GM20431 (cell line): Measurements from ENCODE around the gene LASP1NB.

Experiments used
- in situ Hi-C: fragments of 300-500 bp; cut with MseI, MboI; formaldehyde crosslinking; loops from one replicate; pipeline ENCODE4 v1.15.0; 2020; ENCODE audit warnings: low sequenced_read_pairs; ENCODE audit not compliant: unreplicated experiment

The LASP1NB gene

GRCh38 chr17:38925263-38925995 is at the start of gene LASP1NB:
LASP1NB (plus strand) TSS chr17:38925614.
- in situ Hi-C loops: no loop called here

DNA sequence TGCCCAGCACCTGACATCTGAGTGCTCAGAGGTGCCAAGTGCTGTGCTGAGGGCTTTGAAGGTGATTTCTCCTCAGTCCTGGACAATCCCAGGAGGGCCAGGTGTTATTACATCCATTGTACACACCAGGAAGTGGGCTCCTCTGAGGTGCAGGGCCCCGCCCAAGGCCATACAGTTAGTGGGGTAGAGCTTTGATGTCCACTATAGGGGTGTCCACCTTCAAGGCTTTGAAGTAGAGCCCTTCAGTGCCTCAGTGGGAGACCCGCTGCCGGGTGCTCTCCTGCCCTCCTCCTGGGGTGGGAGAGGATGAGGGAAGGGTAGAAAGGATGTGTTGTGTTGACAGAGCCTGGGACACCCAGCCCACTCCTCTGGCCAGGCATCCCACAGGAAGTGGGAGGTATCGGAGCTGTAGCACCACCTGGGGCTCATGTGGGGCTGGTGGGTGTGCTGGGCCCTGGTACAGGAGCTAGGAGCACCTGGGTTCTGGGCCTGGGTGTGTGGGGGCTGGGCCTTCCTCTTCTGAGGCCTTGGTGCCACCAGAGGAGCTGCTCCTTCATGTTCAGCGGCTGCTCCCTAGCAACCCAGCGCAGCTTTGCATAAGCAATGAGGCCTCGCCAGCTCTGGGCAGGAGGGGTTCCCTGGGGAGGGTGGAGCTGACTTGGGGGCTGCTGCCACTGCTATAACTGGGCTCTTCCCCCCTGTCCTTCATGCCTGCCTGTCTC is 48.1 kb upstream of the LASP1NB start:
- in situ Hi-C loops: no loop called here

DNA sequence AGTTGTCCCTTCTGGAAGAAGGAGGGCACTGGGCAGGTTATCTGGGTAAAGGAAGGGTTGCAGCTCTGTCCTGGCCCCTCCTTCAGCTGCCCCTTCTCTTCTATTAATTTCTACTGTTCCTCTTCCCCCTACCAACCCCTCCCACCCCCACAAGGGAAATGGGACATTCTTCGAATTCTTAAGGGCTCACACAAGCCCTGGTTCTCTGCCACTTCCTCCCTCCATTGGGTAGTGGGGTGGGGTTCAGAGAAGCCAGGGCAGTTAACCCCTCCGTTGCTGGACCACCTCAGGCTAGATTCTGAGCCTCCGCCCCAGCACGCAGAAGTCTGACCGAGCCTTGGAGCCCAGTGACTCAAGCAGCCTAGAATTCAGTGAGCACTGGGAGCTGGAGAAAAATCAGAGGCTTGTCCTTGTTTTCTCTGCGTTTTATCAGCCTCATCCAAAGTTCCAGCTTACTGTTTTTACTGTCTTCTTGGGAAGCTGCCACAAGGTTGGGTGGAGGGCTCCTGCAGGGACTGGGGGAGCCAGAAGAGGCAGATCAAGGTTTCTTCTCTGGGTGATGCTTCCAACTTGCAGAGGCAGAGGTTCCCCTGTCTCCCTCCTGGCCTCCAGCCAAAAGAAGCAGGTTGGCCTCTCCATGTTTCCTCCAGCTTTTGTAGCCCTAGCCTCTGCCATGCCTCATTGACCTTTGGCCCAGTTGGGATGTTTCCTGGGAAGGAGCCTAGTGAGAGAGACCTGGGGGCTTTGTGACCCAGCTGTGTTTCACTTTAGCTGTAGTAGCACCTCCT is 45.3 kb upstream of the LASP1NB start:
- in situ Hi-C loops: no loop called here

GRCh38 chr17:38881600-38882191 is 43.7 kb upstream of the LASP1NB start:
- in situ Hi-C loops: no loop called here

GRCh38 chr17:38882870-38883269 is 42.5 kb upstream of the LASP1NB start:
- in situ Hi-C loops: no loop called here

GRCh38 chr17:38883592-38884526 is 41.6 kb upstream of the LASP1NB start:
- in situ Hi-C loops: no loop called here

DNA sequence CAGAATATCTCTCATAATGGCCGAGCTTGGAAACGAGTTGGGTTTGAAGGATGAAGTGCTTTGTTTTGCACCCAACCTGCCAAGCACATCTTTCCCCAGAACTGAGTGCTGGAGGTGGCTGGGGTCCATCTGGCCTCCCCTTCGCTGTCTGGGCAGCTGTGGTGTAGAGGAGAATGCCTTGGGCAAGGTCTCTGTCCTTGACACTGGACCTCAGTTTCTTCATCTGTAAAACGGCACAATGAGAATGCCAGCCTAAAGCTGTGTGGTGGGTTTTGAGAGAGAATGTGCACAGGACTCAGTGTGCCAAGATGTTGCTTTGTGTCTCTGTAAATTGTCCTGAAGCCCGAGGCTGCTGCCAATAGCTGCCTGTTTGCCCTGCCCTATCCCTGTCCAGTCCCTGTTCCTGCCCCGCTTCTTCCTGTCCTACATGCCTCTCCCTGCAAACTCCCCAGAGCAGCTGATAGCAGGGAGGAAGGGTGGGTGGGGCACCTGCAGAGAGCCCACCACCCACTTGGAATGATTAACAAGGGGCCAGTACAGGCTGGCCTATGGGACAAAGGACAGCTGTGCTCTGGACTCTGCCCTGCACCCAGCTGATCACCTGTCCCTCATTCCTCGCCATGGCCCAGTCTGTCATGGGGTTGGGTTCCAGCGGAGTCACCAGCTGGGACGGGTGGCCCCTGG is 40.2 kb upstream of the LASP1NB start:
- in situ Hi-C loops: no loop called here

GRCh38 chr17:38885728-38886642 is 39.4 kb upstream of the LASP1NB start:
- in situ Hi-C loops: no loop called here

- in situ Hi-C loops: no loop called here
Measured at GRCh38 chr17:38886643-38887010, 38.8 kb upstream of the LASP1NB start.

DNA sequence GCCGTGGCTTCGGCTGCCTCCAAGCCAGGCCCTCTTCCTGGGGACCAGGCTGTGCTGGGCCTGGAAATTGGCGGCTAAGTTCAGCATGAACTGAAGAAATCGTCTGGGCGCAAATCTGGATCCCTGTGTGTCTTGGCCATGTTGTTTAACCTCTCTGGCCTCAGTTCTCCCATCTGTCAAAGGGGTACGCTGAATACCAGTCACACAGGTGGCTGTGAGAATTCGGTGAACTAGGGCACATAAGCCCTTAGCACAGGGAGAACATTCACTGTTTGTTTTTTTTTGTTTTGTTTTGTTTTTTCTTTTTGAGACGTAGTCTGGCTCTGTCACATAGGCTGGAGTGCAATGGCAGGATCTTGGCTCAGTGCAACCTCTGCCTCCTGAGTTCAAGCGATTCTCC is 36.6 kb upstream of the LASP1NB start:
- in situ Hi-C loops: no loop called here

- in situ Hi-C loops: no loop called here
Measured at GRCh38 chr17:38889745-38890409, 35.5 kb upstream of the LASP1NB start.

GRCh38 chr17:38890410-38890746 is 35.0 kb upstream of the LASP1NB start:
- in situ Hi-C loops: no loop called here

DNA sequence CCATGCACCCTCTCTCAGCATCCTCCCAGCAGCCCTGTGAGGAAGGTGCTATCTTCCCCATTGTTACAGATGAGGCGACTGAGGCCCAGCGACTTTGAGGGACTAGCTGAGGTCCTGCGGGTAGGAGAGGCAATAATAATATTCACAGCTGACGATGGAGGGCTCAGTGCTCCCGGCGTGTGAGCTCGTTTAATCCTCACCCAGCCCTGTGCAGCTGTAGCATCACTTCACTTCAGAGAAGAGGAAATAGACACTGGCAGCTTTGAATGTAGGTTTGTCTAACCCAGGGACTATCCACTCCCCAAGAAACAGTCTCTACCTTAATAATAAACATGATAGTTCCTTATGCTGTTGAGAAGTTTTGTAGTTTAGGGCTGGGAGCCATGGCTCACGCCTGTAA is 34.0 kb upstream of the LASP1NB start:
- in situ Hi-C loops: no loop called here

GRCh38 chr17:38892083-38892482 is 33.3 kb upstream of the LASP1NB start:
- in situ Hi-C loops: no loop called here

GRCh38 chr17:38892620-38893019 is 32.8 kb upstream of the LASP1NB start:
- in situ Hi-C loops: no loop called here

DNA sequence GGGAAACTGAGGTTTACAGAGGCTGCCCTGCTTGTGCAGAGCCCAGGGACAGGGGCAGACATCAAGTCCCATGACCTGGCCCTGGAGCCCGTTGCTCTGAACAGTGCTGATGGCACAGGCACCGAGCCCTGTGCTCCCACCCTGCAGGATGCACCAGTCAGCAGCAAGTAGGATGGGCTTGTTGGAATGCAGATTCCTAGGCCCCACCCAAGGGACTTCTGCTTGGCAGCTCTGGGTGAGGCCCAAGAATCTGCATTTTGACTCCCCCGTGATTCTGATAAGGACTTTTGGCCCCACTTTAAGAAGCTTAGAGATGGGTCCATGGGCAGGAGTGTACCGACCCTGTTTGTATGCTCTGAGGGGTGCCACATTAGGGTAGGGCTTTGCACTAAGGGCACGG is 32.3 kb upstream of the LASP1NB start:
- in situ Hi-C loops: no loop called here

GRCh38 chr17:38893607-38894006 is 31.8 kb upstream of the LASP1NB start:
- in situ Hi-C loops: no loop called here

- in situ Hi-C loops: no loop called here
Measured at GRCh38 chr17:38894276-38894675, 31.1 kb upstream of the LASP1NB start.
